ENCODE data around the gene PRUNE2. TPM values are rescaled to one million over a fixed set of nuclear protein-coding genes. Genes with fewer than 3 reads are reported as not detected.
A peak's percentile ranks its signal among the peaks of the same experiment; 100 is the strongest.

The PRUNE2 gene
- total RNA-seq, 2 experiments from 2014 or later = 0.23 to 0.42 TPM

GRCh38 chr9:76827296-76828080, 78.4 kb downstream of the PRUNE2 start:
- ChIA-PET CTCF (no interaction called here), POLR2A (no interaction called here)
- H3K4me1 Mint-ChIP-seq = no peaks in the 10 kb centered on the region
- H3K27me3 Mint-ChIP-seq = peaks cover 6% of the 10 kb centered on the region
- no peak overlapping the region for H3K4me3 Mint-ChIP-seq
- H3K9me3 Mint-ChIP-seq = no peaks in the 10 kb centered on the region
- H3K27ac Mint-ChIP-seq = no peak overlapping the region
- H3K36me3 Mint-ChIP-seq (ENCODE audit: low read depth) = no peaks in the 10 kb centered on the region
- DNase-seq = no peak

DNA sequence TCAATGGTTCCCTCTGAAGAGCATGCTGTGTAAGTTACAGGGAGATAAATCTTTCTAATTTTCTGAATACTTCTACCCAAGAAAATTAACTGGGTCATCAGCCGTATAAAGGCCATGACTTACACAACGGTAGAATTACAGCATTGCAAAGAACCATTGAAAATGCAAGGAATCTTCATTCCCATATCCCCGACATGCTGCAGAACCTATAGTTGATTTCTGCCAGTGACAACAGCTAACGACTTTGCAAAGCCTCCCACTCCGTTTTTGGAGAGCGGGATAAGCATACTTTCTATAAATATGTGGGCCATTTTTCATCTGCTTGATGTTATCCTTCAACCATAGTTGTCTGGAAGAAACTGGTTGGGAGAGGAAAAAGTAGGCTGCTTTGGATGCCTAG, 85.5 kb downstream of the PRUNE2 start:
- no peaks in the 10 kb centered on the region for H3K36me3 Mint-ChIP-seq (ENCODE audit: low read depth)
- no peaks in the 10 kb centered on the region for H3K9me3 Mint-ChIP-seq
- DNase-seq = no peak
- POLR2A ChIA-PET = no interaction called here
- H3K27ac Mint-ChIP-seq = no peak overlapping the region
- CTCF ChIA-PET = interaction anchor here (1.4 kb wide), 1 partner anchor 12 kb away, joined by 4 read pairs; no protein-coding TSS in a partner anchor
- H3K4me1 Mint-ChIP-seq = no peaks in the 10 kb centered on the region
- H3K27me3 Mint-ChIP-seq = peaks cover 6% of the 10 kb centered on the region
- H3K4me3 Mint-ChIP-seq = no peak overlapping the region

DNA sequence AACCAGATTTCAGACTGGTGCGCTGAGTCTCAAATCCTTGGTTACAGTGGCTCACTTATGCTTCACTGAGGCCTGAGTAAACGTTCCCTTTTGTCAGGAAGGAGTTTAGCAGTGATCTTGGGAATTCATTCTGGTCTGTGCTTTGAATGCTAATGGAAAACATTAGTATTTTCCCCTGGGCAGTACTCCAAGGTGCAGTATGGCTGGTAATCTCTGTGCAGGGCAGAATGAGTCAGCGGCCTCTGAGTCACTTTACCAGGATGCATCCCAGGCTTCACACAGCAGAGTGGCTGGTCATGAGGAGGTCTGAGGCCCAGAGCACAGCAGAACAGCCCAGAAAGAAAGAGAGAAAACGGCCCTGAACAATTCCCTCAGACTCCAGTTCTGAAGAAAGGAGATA, 87.6 kb downstream of the PRUNE2 start:
- Mint-ChIP-seq H3K27ac (no peak overlapping the region), H3K36me3 (ENCODE audit: low read depth) (no peaks in the 10 kb centered on the region), H3K27me3 (peaks cover 4% of the 10 kb centered on the region), H3K4me3 (no peak overlapping the region), H3K4me1 (no peaks in the 10 kb centered on the region), H3K9me3 (no peaks in the 10 kb centered on the region)
- DNase-seq = no peak
- POLR2A ChIA-PET = no interaction called here
- CTCF ChIA-PET = no interaction called here

GRCh38 chr9:76817489-76817888, 88.4 kb downstream of the PRUNE2 start:
- no peak for DNase-seq
- POLR2A ChIA-PET = no interaction called here
- CTCF ChIA-PET = no interaction called here
- Mint-ChIP-seq H3K4me1 (no peaks in the 10 kb centered on the region), H3K9me3 (no peaks in the 10 kb centered on the region), H3K27ac (no peak overlapping the region), H3K4me3 (no peak overlapping the region), H3K27me3 (peaks cover 4% of the 10 kb centered on the region), H3K36me3 (ENCODE audit: low read depth) (no peaks in the 10 kb centered on the region)

DNA sequence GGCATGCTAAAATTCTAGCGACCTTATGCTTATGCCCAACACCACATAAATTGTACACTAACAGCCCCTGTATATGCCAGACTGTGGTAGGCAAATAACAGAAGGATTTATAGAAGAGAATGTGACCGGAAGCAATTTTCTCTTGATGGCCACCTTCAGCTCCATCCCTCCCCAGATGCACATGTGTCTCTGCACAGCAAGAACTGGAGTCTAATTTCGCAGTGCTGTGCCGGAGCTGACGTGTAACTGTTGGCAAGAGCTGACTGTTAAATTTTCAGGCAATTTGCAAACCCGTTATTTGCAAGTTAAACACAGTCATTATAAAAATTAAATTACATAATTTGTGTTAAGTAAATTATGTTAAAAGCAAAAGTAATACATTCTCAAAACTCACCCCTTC, 93.3 kb downstream of the PRUNE2 start:
- Mint-ChIP-seq H3K27me3 (peaks cover 12% of the 10 kb centered on the region), H3K4me1 (no peaks in the 10 kb centered on the region), H3K36me3 (ENCODE audit: low read depth) (no peaks in the 10 kb centered on the region), H3K4me3 (no peak overlapping the region), H3K27ac (no peak overlapping the region), H3K9me3 (no peaks in the 10 kb centered on the region)
- DNase-seq = no peak
- ChIA-PET POLR2A (no interaction called here), CTCF (interaction anchor here (1.4 kb wide), 1 partner anchor 38 kb away, joined by 3 read pairs; no protein-coding TSS in a partner anchor)

- CTCF ChIA-PET = no interaction called here
- Mint-ChIP-seq H3K27ac (no peak overlapping the region), H3K36me3 (ENCODE audit: low read depth) (no peaks in the 10 kb centered on the region), H3K27me3 (peaks cover 8% of the 10 kb centered on the region), H3K9me3 (no peaks in the 10 kb centered on the region), H3K4me3 (no peak overlapping the region), H3K4me1 (no peaks in the 10 kb centered on the region)
- peak; percentile 44 for DNase-seq
- POLR2A ChIA-PET = no interaction called here
Observed at GRCh38 chr9:76810377-76810957, 95.4 kb downstream of the PRUNE2 start.

GRCh38 chr9:76808636-76809035, 97.3 kb downstream of the PRUNE2 start:
- Mint-ChIP-seq H3K36me3 (ENCODE audit: low read depth) (no peaks in the 10 kb centered on the region), H3K27me3 (peaks cover 8% of the 10 kb centered on the region), H3K4me1 (no peaks in the 10 kb centered on the region), H3K27ac (no peak overlapping the region), H3K4me3 (no peak overlapping the region), H3K9me3 (no peaks in the 10 kb centered on the region)
- no peak for DNase-seq
- POLR2A ChIA-PET = no interaction called here
- CTCF ChIA-PET = interaction anchor here (1.6 kb wide), 1 partner anchor 12 kb away, joined by 4 read pairs; no protein-coding TSS in a partner anchor

DNA sequence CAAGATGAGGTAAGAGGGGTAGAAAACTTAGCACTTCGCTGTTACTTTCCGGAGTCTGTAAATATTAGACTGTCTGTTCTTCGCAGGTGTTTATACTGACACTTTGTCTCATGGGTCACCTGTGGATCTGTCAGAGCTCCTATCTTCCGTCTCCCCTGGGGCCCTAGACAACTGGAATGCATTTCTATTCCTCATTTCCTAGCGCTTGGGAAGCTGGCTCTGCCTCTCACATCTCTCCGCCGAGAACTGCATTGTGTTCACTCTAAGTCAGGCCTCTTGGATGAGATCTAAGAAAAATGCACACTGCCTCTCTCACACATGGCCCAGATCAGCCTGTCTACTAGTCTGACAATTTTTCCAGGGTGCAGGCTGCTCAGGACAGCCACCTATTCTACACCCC, 102.2 kb downstream of the PRUNE2 start:
- Mint-ChIP-seq H3K27ac (no peak overlapping the region), H3K27me3 (peaks cover 3% of the 10 kb centered on the region), H3K4me1 (no peaks in the 10 kb centered on the region), H3K4me3 (no peak overlapping the region), H3K9me3 (no peaks in the 10 kb centered on the region), H3K36me3 (ENCODE audit: low read depth) (no peaks in the 10 kb centered on the region)
- ChIA-PET POLR2A (no interaction called here), CTCF (no interaction called here)
- no peak for DNase-seq

GRCh38 chr9:76803083-76803482, 102.8 kb downstream of the PRUNE2 start:
- DNase-seq = no peak
- Mint-ChIP-seq H3K36me3 (ENCODE audit: low read depth) (no peaks in the 10 kb centered on the region), H3K4me3 (no peak overlapping the region), H3K9me3 (no peaks in the 10 kb centered on the region), H3K4me1 (no peaks in the 10 kb centered on the region), H3K27ac (no peak overlapping the region), H3K27me3 (peaks cover 3% of the 10 kb centered on the region)
- ChIA-PET POLR2A (no interaction called here), CTCF (no interaction called here)

DNA sequence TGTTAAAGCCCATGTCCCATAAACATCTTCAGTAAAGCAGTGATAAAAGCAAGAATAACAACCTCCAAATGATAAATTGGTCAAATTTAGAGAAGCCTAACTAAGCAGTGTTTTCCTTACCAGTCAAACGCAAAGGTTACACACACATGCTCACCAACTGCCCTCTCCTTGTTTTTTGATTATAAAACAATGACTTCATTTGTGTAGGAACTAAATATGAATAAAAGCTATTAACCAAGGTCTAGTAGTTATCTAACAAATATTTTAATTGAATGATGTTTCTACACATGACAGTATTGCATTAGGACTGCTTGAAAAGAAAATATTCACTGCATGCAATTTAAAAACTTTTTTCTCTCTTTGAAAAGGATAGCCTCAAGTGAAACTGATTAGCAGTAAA, 105.0 kb downstream of the PRUNE2 start:
- Mint-ChIP-seq H3K9me3 (no peaks in the 10 kb centered on the region), H3K27ac (no peak overlapping the region), H3K4me1 (no peaks in the 10 kb centered on the region), H3K27me3 (peaks cover 6% of the 10 kb centered on the region), H3K4me3 (no peak overlapping the region), H3K36me3 (ENCODE audit: low read depth) (no peaks in the 10 kb centered on the region)
- ChIA-PET POLR2A (no interaction called here), CTCF (no interaction called here)
- DNase-seq = no peak

- H3K4me1 Mint-ChIP-seq = no peaks in the 10 kb centered on the region
- H3K4me3 Mint-ChIP-seq = no peak overlapping the region
- DNase-seq = no peak
Observed at GRCh38 chr9:76799473-76799872, 106.4 kb downstream of the PRUNE2 start.

GRCh38 chr9:76798527-76798926, 107.4 kb downstream of the PRUNE2 start:
- Mint-ChIP-seq H3K36me3 (ENCODE audit: low read depth) (no peaks in the 10 kb centered on the region), H3K27me3 (peaks cover 6% of the 10 kb centered on the region), H3K4me1 (no peaks in the 10 kb centered on the region), H3K4me3 (no peak overlapping the region), H3K9me3 (no peaks in the 10 kb centered on the region), H3K27ac (no peak overlapping the region)
- DNase-seq = no peak
- ChIA-PET CTCF (no interaction called here), POLR2A (no interaction called here)

More at GRCh38 chr9:76799473-76799872, 106.4 kb downstream of the PRUNE2 start:
- no peaks in the 10 kb centered on the region for H3K36me3 Mint-ChIP-seq (ENCODE audit: low read depth)
- peaks cover 6% of the 10 kb centered on the region for H3K27me3 Mint-ChIP-seq
- ChIA-PET POLR2A (no interaction called here), CTCF (no interaction called here)
- no peaks in the 10 kb centered on the region for H3K9me3 Mint-ChIP-seq
- H3K27ac Mint-ChIP-seq = no peak overlapping the region

DNA sequence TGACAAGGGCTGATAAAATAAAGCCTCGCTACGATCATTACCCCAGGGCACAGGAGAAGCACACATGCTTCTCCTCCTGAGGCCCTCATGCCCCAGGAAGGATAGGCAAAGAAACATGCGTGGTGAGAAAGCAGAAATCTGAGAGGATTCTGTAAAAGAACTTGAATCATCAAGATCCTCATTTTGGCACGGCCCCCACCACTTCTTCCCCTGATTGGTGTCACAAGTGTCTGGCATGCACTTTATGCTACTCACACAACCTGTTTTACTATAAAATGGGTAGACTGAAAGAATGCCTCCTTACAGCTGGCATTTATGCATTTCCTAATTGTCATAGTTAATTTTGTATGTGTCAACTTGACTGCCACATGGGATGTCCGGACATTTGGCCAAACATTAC, 109.6 kb downstream of the PRUNE2 start:
- Mint-ChIP-seq H3K4me3 (no peak overlapping the region), H3K27me3 (peaks cover 6% of the 10 kb centered on the region), H3K4me1 (no peaks in the 10 kb centered on the region), H3K36me3 (ENCODE audit: low read depth) (no peaks in the 10 kb centered on the region), H3K27ac (no peak overlapping the region), H3K9me3 (no peaks in the 10 kb centered on the region)
- CTCF ChIA-PET = no interaction called here
- POLR2A ChIA-PET = no interaction called here
- DNase-seq = no peak

All from activated CD4-positive, alpha-beta T cell treated with anti-CD3 and anti-CD28 coated beads, Interleukin-2, amount 10 ng/mL, durations not matched to agents 7 days and 5 days (primary cell).